Trophoblast cell (in vitro differentiated cells and primary cell): ENCODE results near the gene MACROD2.

Experiments used
- DNase-seq, 2 donors: peaks; one replicate each; pipeline ENCODE4 v3.0.0-alpha.2; 2016
- H2AFZ ChIP-seq: 2 replicates; pipeline ENCODE4 v1.6.1; 2013; ENCODE audit warnings: low read length, moderate library complexity, mild to moderate bottlenecking; ENCODE audit not compliant: insufficient read depth, poor library complexity
- H2AK5ac ChIP-seq: 2 replicates; pipeline ENCODE4 v1.6.1; 2013; ENCODE audit warnings: mild to moderate bottlenecking, low read length
- H2BK120ac ChIP-seq: 2 replicates; pipeline ENCODE4 v1.6.1; 2013; ENCODE audit warnings: low read length, mild to moderate bottlenecking, moderate library complexity; ENCODE audit not compliant: insufficient read depth, poor library complexity
- H2BK12ac ChIP-seq: 2 replicates; pipeline ENCODE4 v1.6.1; 2013; ENCODE audit warnings: mild to moderate bottlenecking, low read length, moderate library complexity
- H2BK5ac ChIP-seq: 2 replicates; pipeline ENCODE4 v1.6.1; 2013; ENCODE audit warnings: low read length, low read depth, moderate library complexity, mild to moderate bottlenecking; ENCODE audit not compliant: poor library complexity
- H3K14ac ChIP-seq: 2 replicates; pipeline ENCODE4 v1.6.1; 2013; ENCODE audit warnings: mild to moderate bottlenecking, low read length
- H3K18ac ChIP-seq: 2 replicates; pipeline ENCODE4 v1.6.1; 2013; ENCODE audit warnings: mild to moderate bottlenecking, low read length
- H3K23ac ChIP-seq: 2 replicates; pipeline ENCODE4 v1.6.1; 2013; ENCODE audit warnings: low read length
- H3K27ac ChIP-seq: 2 replicates; pipeline ENCODE4 v1.5.1; 2013; ENCODE audit warnings: low read depth, mild to moderate bottlenecking, inconsistent platforms, low read length, moderate library complexity
- H3K27me3 ChIP-seq: 2 replicates; pipeline ENCODE4 v1.6.1; 2013; ENCODE audit warnings: inconsistent platforms, mild to moderate bottlenecking, low read length, moderate library complexity; ENCODE audit not compliant: insufficient read depth
- H3K36me3 ChIP-seq, 2 experiments: 1 replicate in 1 of 2; 2 replicates in 1 of 2; pipeline ENCODE4 v1.6.1; 2013; ENCODE audit warnings: low read length in 2 of 2, mild to moderate bottlenecking in 2 of 2, moderate library complexity in 1 of 2; ENCODE audit not compliant: insufficient read depth in 2 of 2, control insufficient read depth in 1 of 2
- H3K4ac ChIP-seq: 2 replicates; pipeline ENCODE4 v1.6.1; 2013; ENCODE audit warnings: low read depth, mild to moderate bottlenecking, low read length, moderate library complexity
- H3K4me1 ChIP-seq, 2 experiments: 1 replicate in 1 of 2; 2 replicates in 1 of 2; pipeline ENCODE4 v1.6.1; 2013; ENCODE audit warnings: low read length in 2 of 2, mild to moderate bottlenecking in 2 of 2, moderate library complexity in 1 of 2; ENCODE audit not compliant: insufficient read depth in 2 of 2, control insufficient read depth in 1 of 2
- H3K4me2 ChIP-seq: 2 replicates; pipeline ENCODE4 v1.6.1; 2013; ENCODE audit warnings: inconsistent platforms, mild to moderate bottlenecking, low read length, moderate library complexity
- H3K4me3 ChIP-seq: 2 replicates; pipeline ENCODE4 v1.5.1; 2013; ENCODE audit warnings: mild to moderate bottlenecking, low read depth, low read length, inconsistent platforms
- H3K79me1 ChIP-seq: one replicate; pipeline ENCODE4 v1.6.1; 2013; ENCODE audit warnings: low read length
- H3K79me2 ChIP-seq: 2 replicates; pipeline ENCODE4 v1.6.1; 2013; ENCODE audit warnings: low read length, mild to moderate bottlenecking; ENCODE audit not compliant: control insufficient read depth, insufficient read depth, poor library complexity
- H3K9ac ChIP-seq: 2 replicates; pipeline ENCODE4 v1.6.1; 2013; ENCODE audit warnings: mild to moderate bottlenecking, low read length
- H3K9me3 ChIP-seq: 2 replicates; pipeline ENCODE4 v1.6.1; 2013; ENCODE audit warnings: low read depth, mild to moderate bottlenecking, control low read depth, inconsistent platforms, low read length; ENCODE audit not compliant: insufficient read depth
- H4K12ac ChIP-seq: 2 replicates; pipeline ENCODE4 v1.6.1; 2013; ENCODE audit warnings: low read depth, mild to moderate bottlenecking, low read length, moderate library complexity
- H4K8ac ChIP-seq: 2 replicates; pipeline ENCODE4 v1.6.1; 2013; ENCODE audit warnings: low read depth, mild to moderate bottlenecking, low read length, moderate library complexity
- H4K91ac ChIP-seq: one replicate; pipeline ENCODE4 v1.6.1; 2013; ENCODE audit warnings: low read depth, mild to moderate bottlenecking, low read length, moderate library complexity
- WGBS: extraction: QIAGEN DNeasy Blood & Tissue Kit; methylation state at CpG from one replicate; pipeline ENCODE4 v1.1.7; 2013; ENCODE audit warnings: missing lambda C conversion rate; ENCODE audit not compliant: insufficient read length, insufficient coverage; ENCODE audit errors: extremely low coverage; 5-methylcytosine and 5-hydroxymethylcytosine counted together

MACROD2 gene

GRCh38 chr20:15146948-15147347 lies 1151.6 kb downstream of the MACROD2 start:
- Histone ChIP-seq H3K4me2 (no peak overlapping the region), H3K18ac (no peak overlapping the region), H2AFZ (no peak overlapping the region), H3K9ac (no peak overlapping the region), H3K79me1 (no peaks in the 10 kb centered on the region), H2AK5ac (no peak overlapping the region), H2BK120ac (no peak overlapping the region), H3K9me3 (no peaks in the 10 kb centered on the region), H4K8ac (no peak overlapping the region), H3K23ac (no peak overlapping the region), H3K4ac (no peak overlapping the region), H3K27ac (no peak overlapping the region), H3K4me3 (no peak overlapping the region), H3K79me2 (no peaks in the 10 kb centered on the region), H4K91ac (no peak overlapping the region), H2BK5ac (no peak overlapping the region), H3K36me3 (no peaks in the 10 kb centered on the region), H4K12ac (no peak overlapping the region), H3K14ac (no peak overlapping the region), H3K27me3 (no peaks in the 10 kb centered on the region), H3K4me1 (no peaks in the 10 kb centered on the region), H2BK12ac (no peak overlapping the region)
- DNase-seq, result no peak
- WGBS, result no CpG with 5 or more reads among the region's 2 CpGs

GRCh38 chr20:15154070-15154469 lies 1158.8 kb downstream of the MACROD2 start:
- Histone ChIP-seq H3K27me3 (no peaks in the 10 kb centered on the region), H2BK120ac (no peak overlapping the region), H2AFZ (no peak overlapping the region), H2BK12ac (no peak overlapping the region), H4K12ac (no peak overlapping the region), H3K79me2 (no peaks in the 10 kb centered on the region), H3K9ac (no peak overlapping the region), H3K4me3 (no peak overlapping the region), H2AK5ac (no peak overlapping the region), H3K79me1 (no peaks in the 10 kb centered on the region), H3K14ac (no peak overlapping the region), H3K4me2 (no peak overlapping the region), H3K4me1 (no peaks in the 10 kb centered on the region), H4K8ac (no peak overlapping the region), H2BK5ac (no peak overlapping the region), H3K9me3 (no peaks in the 10 kb centered on the region), H3K4ac (no peak overlapping the region), H4K91ac (no peak overlapping the region), H3K36me3 (no peaks in the 10 kb centered on the region), H3K18ac (no peak overlapping the region), H3K23ac (no peak overlapping the region), H3K27ac (no peak overlapping the region)
- DNase-seq, result no peak
- no CpG with 5 or more reads among the region's 2 CpGs for WGBS

GRCh38 chr20:15155848-15156401 lies 1160.6 kb downstream of the MACROD2 start:
- Histone ChIP-seq H3K4me3 (no peak overlapping the region), H3K23ac (no peak overlapping the region), H2AFZ (no peak overlapping the region), H2AK5ac (no peak overlapping the region), H3K36me3 (no peaks in the 10 kb centered on the region), H3K4ac (no peak overlapping the region), H3K18ac (no peak overlapping the region), H3K27me3 (no peaks in the 10 kb centered on the region), H2BK12ac (no peak overlapping the region), H3K4me1 (no peaks in the 10 kb centered on the region), H2BK120ac (no peak overlapping the region), H3K4me2 (no peak overlapping the region), H4K8ac (no peak overlapping the region), H3K79me1 (no peaks in the 10 kb centered on the region), H4K91ac (no peak overlapping the region), H3K27ac (no peak overlapping the region), H3K9me3 (no peaks in the 10 kb centered on the region), H2BK5ac (no peak overlapping the region), H4K12ac (no peak overlapping the region), H3K9ac (no peak overlapping the region), H3K14ac (no peak overlapping the region), H3K79me2 (no peaks in the 10 kb centered on the region)
- peak; percentile 11 to 67 for DNase-seq

DNA sequence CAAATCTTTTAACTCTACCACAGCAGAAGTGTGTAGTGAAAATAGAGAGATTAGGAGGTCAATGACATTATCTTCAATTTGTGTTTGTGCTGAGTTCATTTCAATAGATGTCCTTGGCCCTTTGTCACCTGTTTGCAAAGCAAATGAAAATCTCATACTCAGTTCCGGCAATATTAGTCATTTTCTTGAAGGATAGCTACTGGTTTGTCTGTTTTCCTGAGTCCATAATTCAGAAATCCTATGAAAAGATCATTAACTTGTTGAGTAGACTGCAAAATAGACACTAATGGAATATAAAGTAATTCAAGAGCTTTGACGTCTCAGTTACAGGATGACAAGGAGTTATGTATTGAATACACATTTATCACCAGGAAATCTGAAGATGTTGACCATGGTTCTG lies 1163.2 kb downstream of the MACROD2 start:
- Histone ChIP-seq H2AK5ac (no peak overlapping the region), H3K36me3 (no peaks in the 10 kb centered on the region), H3K79me1 (no peaks in the 10 kb centered on the region), H2BK12ac (no peak overlapping the region), H3K14ac (no peak overlapping the region), H2BK120ac (no peak overlapping the region), H3K4ac (no peak overlapping the region), H3K4me1 (no peaks in the 10 kb centered on the region), H4K91ac (no peak overlapping the region), H2AFZ (no peak overlapping the region), H3K23ac (no peak overlapping the region), H3K9me3 (no peaks in the 10 kb centered on the region), H3K27ac (no peak overlapping the region), H3K27me3 (no peaks in the 10 kb centered on the region), H3K4me2 (no peak overlapping the region), H2BK5ac (no peak overlapping the region), H3K9ac (no peak overlapping the region), H3K79me2 (no peaks in the 10 kb centered on the region), H3K4me3 (no peak overlapping the region), H4K12ac (no peak overlapping the region), H3K18ac (no peak overlapping the region), H4K8ac (no peak overlapping the region)
- no CpG with 5 or more reads among the region's 2 CpGs for WGBS
- no peak for DNase-seq
